SKM-1 treated with dmso at 0.1 percent for 144 hours (cell line): ENCODE measurements around the gene FBXO22.
"Not testable (repeated sequence)": the region's sequence is repeated elsewhere in the genome, so short reads cannot be mapped to it uniquely, and the experiment has no call there.

ENCODE experiments used
- DNase-seq: peaks from one replicate; lab custom pipeline; 2025; ENCODE audit not compliant: unreplicated experiment; lab: John Stamatoyannopoulos, UW

FBXO22 gene

GRCh38 chr15:75976766-75977165 is 73.1 kb downstream of the FBXO22 start:
- not testable (repeated sequence) for DNase-seq

GRCh38 chr15:75981149-75981815 is 77.6 kb downstream of the FBXO22 start:
- DNase-seq = no peak

GRCh38 chr15:75982468-75982867 is 78.8 kb downstream of the FBXO22 start:
- no peak for DNase-seq

- DNase-seq = not testable (repeated sequence)
Observed at GRCh38 chr15:75984706-75985105, 81.0 kb downstream of the FBXO22 start.

- no peak for DNase-seq
Observed at GRCh38 chr15:75985971-75986370, 82.3 kb downstream of the FBXO22 start.

GRCh38 chr15:75989045-75989444 is 85.4 kb downstream of the FBXO22 start:
- no peak for DNase-seq

GRCh38 chr15:75989875-75990274 is 86.2 kb downstream of the FBXO22 start:
- no peak for DNase-seq
